SH-SY5Y (cell line): ENCODE results near the gene KLHDC4.
A peak's percentile ranks its signal among the peaks of the same experiment; 100 is the strongest.

ENCODE experiments used
- GATA2 ChIP-seq: IDR thresholded peaks from 2 replicates; pipeline ENCODE4 v1.6.1; 2011; ENCODE audit warnings: mild to moderate bottlenecking, low read depth, low read length
- GATA3 ChIP-seq: IDR thresholded peaks from 2 replicates; pipeline ENCODE4 v1.6.1; 2011; ENCODE audit warnings: low read depth, mild to moderate bottlenecking, low read length, moderate library complexity

Gene KLHDC4

GRCh38 chr16:87735270-87736007 is 30.3 kb downstream of the KLHDC4 start:
- no peak for TF ChIP-seq GATA3
- no peak for TF ChIP-seq GATA2

GRCh38 chr16:87734644-87735043 is 31.1 kb downstream of the KLHDC4 start:
- TF ChIP-seq GATA2 (no peak), GATA3 (no peak)

- TF ChIP-seq GATA2 (no peak), GATA3 (no peak)
These were observed 32.6 kb downstream of the KLHDC4 start for GRCh38 chr16:87733190-87733589.

- no peak for TF ChIP-seq GATA3
- TF ChIP-seq GATA2, result no peak
These were observed 34.2 kb downstream of the KLHDC4 start for GRCh38 chr16:87731607-87732006.

GRCh38 chr16:87729266-87729954 is 36.4 kb downstream of the KLHDC4 start:
- TF ChIP-seq GATA3 (no peak), GATA2 (no peak)

- TF ChIP-seq GATA2, result no peak
- TF ChIP-seq GATA3, result no peak
These were observed 37.8 kb downstream of the KLHDC4 start for GRCh38 chr16:87728026-87728425.

- TF ChIP-seq GATA2 (no peak), GATA3 (no peak)
These were observed 38.4 kb downstream of the KLHDC4 start for GRCh38 chr16:87727346-87727745.

- TF ChIP-seq GATA3 (no peak), GATA2 (no peak)
These were observed 40.1 kb downstream of the KLHDC4 start for GRCh38 chr16:87725596-87726235.

GRCh38 chr16:87724490-87725291 is 41.1 kb downstream of the KLHDC4 start:
- TF ChIP-seq GATA3, result no peak
- TF ChIP-seq GATA2, result no peak

GRCh38 chr16:87723226-87723623 is 42.6 kb downstream of the KLHDC4 start:
- TF ChIP-seq GATA2 (peak; percentile 87), GATA3 (no peak; the same call in 1 of the 2 replicates)

GRCh38 chr16:87722590-87723225 is 43.1 kb downstream of the KLHDC4 start:
- no peak for TF ChIP-seq GATA2
- no peak for TF ChIP-seq GATA3

- no peak for TF ChIP-seq GATA2
- TF ChIP-seq GATA3, result no peak
These were observed 43.9 kb downstream of the KLHDC4 start for GRCh38 chr16:87721622-87722585.

- TF ChIP-seq GATA3, result no peak
- TF ChIP-seq GATA2, result no peak
These were observed 45.3 kb downstream of the KLHDC4 start for GRCh38 chr16:87720446-87720845.
